ENCODE data around the gene ASCC1.

Gene ASCC1

GRCh38 chr10:72240371-72240770, 24.3 kb upstream of the ASCC1 start:
- no peak for TF ChIP-seq CTCF (IDR thresholded peaks at IDR 0.05; ENCODE audit: insufficient read depth, low read depth, low read length, missing control alignments)
- no peak overlapping the region for H3K4me3 ChIP-seq (ENCODE audit: low read length)
- DNase-seq (ENCODE audit: low read depth), result no peak

- no peak for TF ChIP-seq CTCF (IDR thresholded peaks at IDR 0.05; ENCODE audit: insufficient read depth, low read depth, low read length, missing control alignments)
- DNase-seq (ENCODE audit: low read depth), result no peak
- no peak overlapping the region for H3K4me3 ChIP-seq (ENCODE audit: low read length)
Observed at GRCh38 chr10:72239409-72239808, 23.3 kb upstream of the ASCC1 start.

- no peak for DNase-seq (ENCODE audit: low read depth)
- TF ChIP-seq CTCF (IDR thresholded peaks at IDR 0.05; ENCODE audit: insufficient read depth, low read depth, low read length, missing control alignments), result no peak
- H3K4me3 ChIP-seq (ENCODE audit: low read length), result no peak overlapping the region
Observed at GRCh38 chr10:72238392-72239175, 22.5 kb upstream of the ASCC1 start.

DNA sequence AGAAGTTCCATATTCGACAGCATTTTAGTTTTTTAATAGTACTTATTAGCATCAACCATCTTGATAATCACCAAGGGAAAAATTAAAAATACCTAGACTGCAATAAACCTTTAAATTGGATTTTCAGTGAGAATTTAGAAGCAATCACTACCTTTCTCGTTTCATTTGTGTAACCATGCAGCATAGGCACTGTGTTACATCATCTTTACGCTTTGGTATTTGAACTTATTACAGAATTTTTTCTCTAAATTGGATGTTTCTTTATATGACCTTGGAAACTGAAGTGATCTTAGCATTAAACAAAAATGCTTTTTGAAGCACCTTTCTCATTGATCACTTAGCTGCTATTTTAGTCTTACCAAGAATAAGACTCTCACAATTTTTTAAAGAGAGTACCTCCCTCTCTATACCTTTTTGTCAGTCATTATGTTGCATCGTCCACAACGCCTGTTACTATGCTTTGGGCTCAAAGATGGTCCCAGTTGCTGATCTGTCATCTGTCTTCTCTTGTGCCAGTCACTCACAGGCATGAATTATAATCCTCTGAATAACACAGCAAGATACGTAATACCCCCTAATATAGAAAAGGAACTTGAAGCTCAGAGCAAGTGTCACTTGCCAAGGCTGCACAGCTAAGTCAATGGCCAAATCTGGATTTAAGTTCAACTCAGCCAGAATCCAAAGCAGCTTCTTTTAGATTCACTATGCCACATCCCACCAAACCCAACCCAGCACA, 19.6 kb upstream of the ASCC1 start:
- H3K4me3 ChIP-seq (ENCODE audit: low read length), result no peak overlapping the region
- no peak for DNase-seq (ENCODE audit: low read depth)
- no peak for TF ChIP-seq CTCF (IDR thresholded peaks at IDR 0.05; ENCODE audit: insufficient read depth, low read depth, low read length, missing control alignments)

DNA sequence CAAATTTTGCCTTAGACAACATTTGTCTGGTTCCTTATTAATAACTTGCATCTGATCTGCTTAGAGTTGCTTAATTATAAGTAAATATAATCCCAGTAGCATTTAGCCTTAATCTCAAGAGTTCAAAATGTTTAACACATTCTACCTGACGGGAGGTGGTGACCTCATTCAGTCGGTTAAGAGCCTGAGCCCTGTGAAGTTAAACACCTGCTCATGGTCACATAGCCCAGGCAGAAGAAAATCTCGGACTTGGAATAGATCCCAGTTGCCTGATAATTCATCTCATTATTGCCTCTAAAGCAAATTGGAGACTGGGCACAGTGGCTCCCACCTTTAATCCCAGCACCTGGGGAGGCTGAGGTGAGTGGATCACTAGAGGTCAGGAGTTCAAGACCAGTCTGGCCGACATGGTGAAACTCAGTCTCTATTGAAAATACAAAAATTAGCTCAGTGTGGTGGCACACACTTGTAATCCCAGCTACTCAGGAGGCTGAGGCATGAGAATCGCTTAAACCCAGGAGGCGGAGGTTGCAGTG, 18.6 kb upstream of the ASCC1 start:
- no peak for DNase-seq (ENCODE audit: low read depth)
- no peak overlapping the region for H3K4me3 ChIP-seq (ENCODE audit: low read length)
- TF ChIP-seq CTCF (IDR thresholded peaks at IDR 0.05; ENCODE audit: insufficient read depth, low read depth, low read length, missing control alignments), result no peak

- H3K4me3 ChIP-seq (ENCODE audit: low read length), result no peak overlapping the region
- DNase-seq (ENCODE audit: low read depth), result no peak
- no peak for TF ChIP-seq CTCF (IDR thresholded peaks at IDR 0.05; ENCODE audit: insufficient read depth, low read depth, low read length, missing control alignments)
Observed at GRCh38 chr10:72233621-72234020, 17.5 kb upstream of the ASCC1 start.

Data from epithelial cell of esophagus (primary cell).